Panc1 (cell line): ENCODE measurements around the gene SERPIND1. TPM values are rescaled to one million over a fixed set of nuclear protein-coding genes. Genes with fewer than 3 reads are reported as not detected.

Experiments
- ATAC-seq: fragments of 200-7000 bp; cut with Tn5 transposase; 2 replicates; pipeline ENCODE4 v1.9.1; 2020; ENCODE audit warnings: mild to moderate bottlenecking, moderate library complexity
- BruUV-seq: library from RNA; stranded (reverse); fragments of 400-500 nt; replicated peaks from 2 replicates; lab custom pipeline; 2021; lab: Mats Ljungman, UMichigan
- CTCF ChIA-PET: fragments of 300-600 bp; sonication (Branson Sonifier 250); formaldehyde crosslinking; loops from one replicate; lab custom pipeline; 2022; ENCODE audit warnings: antibody characterized with exemption; lab: Charles Lee
- POLR2A ChIA-PET: fragments of 300-600 bp; sonication (Branson Sonifier 250); formaldehyde crosslinking; loops from one replicate; lab custom pipeline; 2022; ENCODE audit warnings: antibody characterized with exemption; lab: Charles Lee
- DNase-seq: peaks from one replicate; pipeline ENCODE4 v3.0.0-alpha.2; 2010; ENCODE audit warnings: low read depth, low spot score
- H3K27ac ChIP-seq: 2 replicates; pipeline ENCODE4 v1.5.1; 2011; ENCODE audit warnings: mild to moderate bottlenecking, low read length, inconsistent platforms
- H3K27me3 ChIP-seq: fragments of 200-500 bp; sonication (Bioruptor generic); 2 replicates; pipeline ENCODE4 v1.6.0; 2014; ENCODE audit warnings: low read length, inconsistent platforms; ENCODE audit not compliant: control insufficient read depth, insufficient read depth
- H3K36me3 ChIP-seq: fragments of 200-500 bp; sonication (Bioruptor generic); 2 replicates; pipeline ENCODE4 v1.5.1; 2014; ENCODE audit warnings: inconsistent platforms, mild to moderate bottlenecking, low read length, moderate library complexity; ENCODE audit not compliant: control insufficient read depth, insufficient read depth
- H3K4me1 ChIP-seq: 2 replicates; pipeline ENCODE4 v1.5.1; 2011; ENCODE audit warnings: inconsistent platforms, mild to moderate bottlenecking, low read length, moderate library complexity; ENCODE audit not compliant: control insufficient read depth, insufficient read depth
- H3K4me3 ChIP-seq, 2 experiments: 2 replicates each; pipeline ENCODE4 v1.5.1; 2011 to 2012; ENCODE audit warnings: low read depth in 2 of 2, low read length in 2 of 2, mild to moderate bottlenecking in 2 of 2, inconsistent platforms in 1 of 2, moderate library complexity in 1 of 2
- H3K9me3 ChIP-seq: fragments of 200-500 bp; sonication (Bioruptor generic); 2 replicates; pipeline ENCODE4 v1.5.1; 2014; ENCODE audit warnings: low read depth, mild to moderate bottlenecking, inconsistent platforms, low read length, moderate library complexity; ENCODE audit not compliant: control insufficient read depth, insufficient read depth
- POLR2AphosphoS5 ChIP-seq: IDR thresholded peaks from 2 replicates; pipeline ENCODE4 v1.6.1; 2012; ENCODE audit warnings: mild to moderate bottlenecking, low read depth, low read length, moderate library complexity
- SIN3A ChIP-seq: IDR thresholded peaks from 2 replicates; pipeline ENCODE4 v1.6.1; 2012; ENCODE audit warnings: low read depth, mild to moderate bottlenecking, low read length, moderate library complexity, borderline replicate concordance; ENCODE audit not compliant: insufficient read depth
- TCF7L2 ChIP-seq: IDR thresholded peaks from 2 replicates; pipeline ENCODE4 v1.6.1; 2011; ENCODE audit warnings: mild to moderate bottlenecking, low read depth, low read length, inconsistent platforms
- in situ Hi-C: cut with HindIII; loops from 2 replicates; pipeline ENCODE4 v1.10.0; 2016; ENCODE audit warnings: low sequenced_read_pairs, low pct_unique_long_range_greater_than_20kb
- intact Hi-C: fragments of 100-400 bp; cut with micrococcal nuclease; formaldehyde crosslinking; loops from one replicate; pipeline ENCODE4 v1.10.0; 2022; ENCODE audit not compliant: unreplicated experiment
- total RNA-seq: library from RNA; stranded (reverse); gene quantifications from one replicate; pipeline ENCODE4 v1.2.1, GENCODE V29; 2021; ENCODE audit not compliant: unreplicated experiment
- TF ChIP-seq, protein P1 (sequence below): fragments of 450-650 bp; IDR thresholded peaks from 2 replicates; pipeline ENCODE4 v1.5.1; 2017; ENCODE audit warnings: mild to moderate bottlenecking
- TF ChIP-seq, protein P2 (sequence below), 2 experiments: IDR thresholded peaks; 2 replicates each; pipeline ENCODE4 v1.6.1; 2011 to 2012; ENCODE audit warnings: low read depth in 2 of 2, control low read depth in 1 of 2, low read length in 1 of 2, mild to moderate bottlenecking in 1 of 2, moderate library complexity in 1 of 2; ENCODE audit not compliant: insufficient read depth in 1 of 2

SERPIND1 gene
- total RNA-seq, 1 experiment from 2014 or later = 0.18 TPM

GRCh38 chr22:20782596-20783299 lies 8.8 kb downstream of the SERPIND1 start:
- DNase-seq (no peak), ATAC-seq (no peak)
- intact Hi-C loops = no loop called here
- ChIA-PET POLR2A (no interaction called here), CTCF (no interaction called here)
- Histone ChIP-seq H3K4me3 (no peak overlapping the region), H3K9me3 (no peaks in the 10 kb centered on the region), H3K36me3 (no peaks in the 10 kb centered on the region), H3K27ac (no peak overlapping the region), H3K4me1 (no peaks in the 10 kb centered on the region), H3K27me3 (no peaks in the 10 kb centered on the region)
- BruUV-seq = no TSS peak
- no peak for TF ChIP-seq TCF7L2
- TF ChIP-seq, protein P1, sequence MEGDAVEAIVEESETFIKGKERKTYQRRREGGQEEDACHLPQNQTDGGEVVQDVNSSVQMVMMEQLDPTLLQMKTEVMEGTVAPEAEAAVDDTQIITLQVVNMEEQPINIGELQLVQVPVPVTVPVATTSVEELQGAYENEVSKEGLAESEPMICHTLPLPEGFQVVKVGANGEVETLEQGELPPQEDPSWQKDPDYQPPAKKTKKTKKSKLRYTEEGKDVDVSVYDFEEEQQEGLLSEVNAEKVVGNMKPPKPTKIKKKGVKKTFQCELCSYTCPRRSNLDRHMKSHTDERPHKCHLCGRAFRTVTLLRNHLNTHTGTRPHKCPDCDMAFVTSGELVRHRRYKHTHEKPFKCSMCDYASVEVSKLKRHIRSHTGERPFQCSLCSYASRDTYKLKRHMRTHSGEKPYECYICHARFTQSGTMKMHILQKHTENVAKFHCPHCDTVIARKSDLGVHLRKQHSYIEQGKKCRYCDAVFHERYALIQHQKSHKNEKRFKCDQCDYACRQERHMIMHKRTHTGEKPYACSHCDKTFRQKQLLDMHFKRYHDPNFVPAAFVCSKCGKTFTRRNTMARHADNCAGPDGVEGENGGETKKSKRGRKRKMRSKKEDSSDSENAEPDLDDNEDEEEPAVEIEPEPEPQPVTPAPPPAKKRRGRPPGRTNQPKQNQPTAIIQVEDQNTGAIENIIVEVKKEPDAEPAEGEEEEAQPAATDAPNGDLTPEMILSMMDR = no peak
- TF ChIP-seq POLR2AphosphoS5 = no peak
- TF ChIP-seq, protein P2, sequence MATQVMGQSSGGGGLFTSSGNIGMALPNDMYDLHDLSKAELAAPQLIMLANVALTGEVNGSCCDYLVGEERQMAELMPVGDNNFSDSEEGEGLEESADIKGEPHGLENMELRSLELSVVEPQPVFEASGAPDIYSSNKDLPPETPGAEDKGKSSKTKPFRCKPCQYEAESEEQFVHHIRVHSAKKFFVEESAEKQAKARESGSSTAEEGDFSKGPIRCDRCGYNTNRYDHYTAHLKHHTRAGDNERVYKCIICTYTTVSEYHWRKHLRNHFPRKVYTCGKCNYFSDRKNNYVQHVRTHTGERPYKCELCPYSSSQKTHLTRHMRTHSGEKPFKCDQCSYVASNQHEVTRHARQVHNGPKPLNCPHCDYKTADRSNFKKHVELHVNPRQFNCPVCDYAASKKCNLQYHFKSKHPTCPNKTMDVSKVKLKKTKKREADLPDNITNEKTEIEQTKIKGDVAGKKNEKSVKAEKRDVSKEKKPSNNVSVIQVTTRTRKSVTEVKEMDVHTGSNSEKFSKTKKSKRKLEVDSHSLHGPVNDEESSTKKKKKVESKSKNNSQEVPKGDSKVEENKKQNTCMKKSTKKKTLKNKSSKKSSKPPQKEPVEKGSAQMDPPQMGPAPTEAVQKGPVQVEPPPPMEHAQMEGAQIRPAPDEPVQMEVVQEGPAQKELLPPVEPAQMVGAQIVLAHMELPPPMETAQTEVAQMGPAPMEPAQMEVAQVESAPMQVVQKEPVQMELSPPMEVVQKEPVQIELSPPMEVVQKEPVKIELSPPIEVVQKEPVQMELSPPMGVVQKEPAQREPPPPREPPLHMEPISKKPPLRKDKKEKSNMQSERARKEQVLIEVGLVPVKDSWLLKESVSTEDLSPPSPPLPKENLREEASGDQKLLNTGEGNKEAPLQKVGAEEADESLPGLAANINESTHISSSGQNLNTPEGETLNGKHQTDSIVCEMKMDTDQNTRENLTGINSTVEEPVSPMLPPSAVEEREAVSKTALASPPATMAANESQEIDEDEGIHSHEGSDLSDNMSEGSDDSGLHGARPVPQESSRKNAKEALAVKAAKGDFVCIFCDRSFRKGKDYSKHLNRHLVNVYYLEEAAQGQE (IDR thresholded peaks at IDR 0.05; ENCODE audit: insufficient read depth in 1 of 2, low read depth in 2 of 2, low read length in 1 of 2) = no peak
- TF ChIP-seq SIN3A = no peak
- in situ Hi-C loops = no loop called here

DNA sequence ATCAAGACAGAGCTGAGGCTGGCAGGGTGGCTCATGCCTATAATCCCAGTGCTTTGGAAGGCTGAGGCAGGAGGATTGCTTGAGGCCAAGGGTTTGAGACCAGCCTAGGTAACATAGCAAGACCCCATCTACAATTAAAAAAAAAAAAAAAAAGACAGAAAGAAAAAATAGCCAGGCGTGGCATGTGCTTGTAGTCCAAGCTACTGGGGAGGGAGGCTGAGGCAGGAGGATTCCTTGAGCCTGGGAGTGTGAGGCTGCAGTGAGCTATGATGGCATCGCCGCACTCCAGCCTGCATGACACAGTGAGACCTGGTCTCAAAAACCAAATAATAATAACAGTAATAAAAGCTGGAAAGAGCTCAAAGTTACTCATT lies 9.4 kb downstream of the SERPIND1 start:
- intact Hi-C loops = no loop called here
- POLR2A ChIA-PET = no interaction called here

More for the DNA sequence above, 9.4 kb downstream of the SERPIND1 start:
- H3K9me3 ChIP-seq = no peaks in the 10 kb centered on the region
- no peaks in the 10 kb centered on the region for H3K27me3 ChIP-seq
- CTCF ChIA-PET = no interaction called here
- TF ChIP-seq TCF7L2 = no peak
- TF ChIP-seq POLR2AphosphoS5 = no peak
- TF ChIP-seq, protein P2 (IDR thresholded peaks at IDR 0.05; ENCODE audit: insufficient read depth in 1 of 2, low read depth in 2 of 2, low read length in 1 of 2) = no peak
- TF ChIP-seq, protein P1 = no peak
- no peak for TF ChIP-seq SIN3A
- no peak for ATAC-seq
- H3K4me1 ChIP-seq = no peaks in the 10 kb centered on the region
- H3K4me3 ChIP-seq = no peak overlapping the region
- in situ Hi-C loops = no loop called here
- no peak overlapping the region for H3K27ac ChIP-seq
- no TSS peak for BruUV-seq
- no peak for DNase-seq
- H3K36me3 ChIP-seq = no peaks in the 10 kb centered on the region
